GM12892 (cell line): ENCODE measurements around the gene PXDC1.

Experiments
- DNase-seq: peaks from one replicate; pipeline ENCODE4 v3.0.0; 2011; ENCODE audit not compliant: insufficient read length
- FAIRE-seq: peaks from 2 replicates; lab custom pipeline; 2011; peaks lifted over from hg19 to GRCh38; lab: Jason Lieb, UNC
- POLR2A ChIP-seq: IDR thresholded peaks from 2 replicates; pipeline ENCODE4 v1.6.1; 2011; ENCODE audit warnings: low read depth, low read length, control low read depth
- POLR2AphosphoS5 ChIP-seq: IDR thresholded peaks from 2 replicates; pipeline ENCODE4 v1.6.1; 2011; ENCODE audit warnings: low read depth, low read length, control low read depth
- TAF1 ChIP-seq: IDR thresholded peaks from 2 replicates; pipeline ENCODE4 v1.6.1; 2011; ENCODE audit warnings: low read depth, mild to moderate bottlenecking, control low read depth, low read length, borderline replicate concordance

Gene PXDC1

DNA sequence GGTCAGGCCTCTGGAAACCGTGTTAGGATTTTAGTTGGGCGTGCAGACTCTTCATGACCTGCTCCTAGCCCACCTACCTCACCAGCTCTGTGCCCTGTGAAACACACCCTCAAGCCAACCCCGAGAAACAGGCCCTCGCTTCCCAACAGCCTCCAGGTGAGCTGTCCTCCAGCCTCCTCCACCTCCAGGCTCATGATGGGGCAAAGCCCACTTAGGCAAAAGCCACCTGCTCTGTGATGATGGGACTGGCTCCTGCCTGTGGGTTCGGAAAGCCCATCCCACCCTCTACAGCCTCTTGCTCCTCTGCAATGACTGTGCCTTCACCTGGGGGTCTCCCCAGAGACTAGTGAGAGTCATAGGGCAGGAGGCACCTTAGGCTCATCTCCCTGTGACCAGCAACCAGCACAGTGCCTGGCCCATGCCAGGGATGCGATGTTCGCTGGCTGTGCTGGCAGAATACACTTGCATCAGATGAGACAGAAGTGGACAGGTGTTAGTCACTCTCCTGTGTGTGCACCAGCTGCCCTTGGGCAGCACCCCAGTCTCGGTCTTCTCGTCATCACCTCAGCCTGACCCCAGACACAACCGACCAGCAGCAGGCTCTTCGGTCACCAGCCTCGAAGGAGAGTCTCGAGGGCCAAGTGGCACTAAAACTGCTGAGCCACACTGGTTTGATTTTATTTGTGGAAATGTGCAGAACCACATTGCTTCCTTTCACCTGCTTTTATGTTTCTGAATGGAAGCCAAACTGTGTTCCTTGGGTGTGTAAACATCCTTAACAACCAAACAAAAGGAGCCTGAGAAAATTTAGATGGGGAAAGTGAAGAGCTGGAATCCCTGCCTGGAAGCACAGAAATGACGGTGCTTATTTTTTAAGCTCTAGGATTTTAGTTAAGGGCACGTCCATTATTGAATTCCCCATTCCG is 10.7 kb downstream of the PXDC1 start:
- TF ChIP-seq TAF1, result no peak
- TF ChIP-seq POLR2AphosphoS5, result no peak
- TF ChIP-seq POLR2A, result no peak
- FAIRE-seq, result no peak
- DNase-seq, result no peak

DNA sequence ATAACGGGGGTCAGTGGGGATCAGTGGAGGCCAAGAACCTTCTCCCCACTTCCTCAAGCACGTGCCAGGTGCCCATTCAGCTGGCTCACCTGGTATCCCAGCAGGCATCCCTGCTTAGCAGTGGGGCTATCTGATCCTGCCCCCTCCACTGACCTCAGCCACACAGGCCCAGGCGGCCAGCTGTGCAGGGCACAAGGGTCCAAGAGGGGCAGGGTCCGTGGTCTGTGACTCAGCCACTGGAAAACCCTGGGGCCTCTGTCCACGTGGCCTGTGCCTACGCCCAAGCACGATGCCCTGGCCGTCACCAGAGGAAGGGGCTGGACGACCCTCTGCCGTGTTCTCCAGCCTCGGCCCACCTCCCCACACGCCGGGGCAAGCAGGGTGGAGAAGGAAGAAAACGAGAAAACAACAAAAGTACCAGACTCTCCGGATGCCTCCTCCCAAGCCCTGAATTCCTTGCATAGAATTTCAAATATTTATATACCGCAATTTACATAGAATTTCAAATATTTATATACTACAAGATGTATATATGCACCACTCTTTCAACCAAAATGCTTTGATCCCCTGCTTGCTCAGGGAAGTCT is 12.1 kb downstream of the PXDC1 start:
- no peak for DNase-seq
- TF ChIP-seq TAF1, result no peak
- FAIRE-seq, result no peak

GRCh38 chr6:3738381-3739131 is 13.0 kb downstream of the PXDC1 start:
- FAIRE-seq, result no peak
- no peak for DNase-seq
- TF ChIP-seq POLR2A (no peak), POLR2AphosphoS5 (no peak), TAF1 (no peak)

DNA sequence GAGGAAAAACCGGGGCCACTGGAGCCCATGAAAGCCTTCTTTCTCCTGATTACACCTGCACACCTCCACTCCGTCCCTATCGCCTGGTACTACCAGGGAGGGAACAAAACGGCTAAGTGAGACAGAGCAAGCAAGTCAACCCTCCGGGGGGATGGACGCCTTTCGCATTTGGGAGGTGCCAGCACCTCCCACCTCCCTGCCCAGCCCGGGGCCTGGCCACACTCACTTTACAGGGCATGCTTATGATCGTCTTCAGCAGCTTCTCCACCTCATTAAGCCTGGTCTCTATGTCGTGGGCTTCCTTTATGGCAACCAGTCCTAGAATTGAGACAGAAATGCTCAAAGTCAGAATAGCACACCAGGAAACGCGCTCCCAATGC is 13.7 kb downstream of the PXDC1 start:
- TF ChIP-seq POLR2AphosphoS5 (no peak), POLR2A (no peak), TAF1 (no peak)
- DNase-seq, result no peak
- no peak for FAIRE-seq

GRCh38 chr6:3737149-3737830 is 14.2 kb downstream of the PXDC1 start:
- TF ChIP-seq POLR2A (no peak), POLR2AphosphoS5 (no peak), TAF1 (no peak)
- FAIRE-seq, result no peak
- DNase-seq, result no peak

DNA sequence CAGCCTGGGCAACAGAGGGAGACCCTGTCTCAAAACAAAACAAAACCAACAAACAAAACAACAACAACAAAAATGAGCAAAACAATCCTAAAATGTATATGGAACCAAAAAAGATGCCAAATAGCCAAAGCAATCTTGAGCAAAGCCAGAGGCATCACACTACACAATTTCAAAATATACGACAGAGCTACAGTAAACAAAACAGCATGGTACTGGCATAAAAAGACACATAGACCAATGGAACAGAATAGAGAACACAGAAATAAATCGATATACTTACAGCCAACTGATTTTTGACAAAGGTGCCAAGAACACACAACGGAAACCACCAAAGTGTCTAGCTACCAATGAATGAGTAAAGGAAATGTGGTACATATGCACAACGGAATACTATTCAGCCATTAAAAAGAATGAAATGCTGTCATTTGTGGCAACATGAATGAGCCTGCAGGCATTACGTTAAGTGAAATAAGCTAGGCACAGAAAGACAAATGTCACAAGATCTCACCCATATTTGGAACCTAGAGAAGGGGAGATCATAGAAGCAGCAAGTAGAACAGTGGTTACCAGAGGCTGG is 16.4 kb downstream of the PXDC1 start:
- FAIRE-seq (no peak), DNase-seq (no peak)
- no peak for TF ChIP-seq TAF1
- TF ChIP-seq POLR2AphosphoS5, result no peak
- no peak for TF ChIP-seq POLR2A

DNA sequence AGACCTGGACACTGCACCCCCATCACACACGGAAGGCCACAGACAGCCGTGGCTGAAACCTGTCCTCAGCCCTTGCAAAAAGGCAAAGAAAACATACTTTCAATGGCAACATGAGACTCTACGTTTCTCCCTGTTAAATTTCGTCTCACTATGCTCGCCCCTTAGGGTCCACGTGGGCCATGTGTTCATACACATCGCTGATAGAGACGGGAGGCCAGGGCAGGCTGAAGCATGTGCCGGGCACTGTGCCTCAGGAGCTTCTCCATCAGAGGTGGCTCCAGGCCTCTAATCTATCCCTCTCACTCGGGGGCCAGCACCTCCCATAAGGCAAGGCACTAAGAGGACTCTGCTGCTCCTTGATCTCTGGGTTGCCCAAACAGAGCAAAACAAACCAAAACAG is 17.5 kb downstream of the PXDC1 start:
- DNase-seq, result no peak
- TF ChIP-seq POLR2A, result no peak
- no peak for FAIRE-seq

DNA sequence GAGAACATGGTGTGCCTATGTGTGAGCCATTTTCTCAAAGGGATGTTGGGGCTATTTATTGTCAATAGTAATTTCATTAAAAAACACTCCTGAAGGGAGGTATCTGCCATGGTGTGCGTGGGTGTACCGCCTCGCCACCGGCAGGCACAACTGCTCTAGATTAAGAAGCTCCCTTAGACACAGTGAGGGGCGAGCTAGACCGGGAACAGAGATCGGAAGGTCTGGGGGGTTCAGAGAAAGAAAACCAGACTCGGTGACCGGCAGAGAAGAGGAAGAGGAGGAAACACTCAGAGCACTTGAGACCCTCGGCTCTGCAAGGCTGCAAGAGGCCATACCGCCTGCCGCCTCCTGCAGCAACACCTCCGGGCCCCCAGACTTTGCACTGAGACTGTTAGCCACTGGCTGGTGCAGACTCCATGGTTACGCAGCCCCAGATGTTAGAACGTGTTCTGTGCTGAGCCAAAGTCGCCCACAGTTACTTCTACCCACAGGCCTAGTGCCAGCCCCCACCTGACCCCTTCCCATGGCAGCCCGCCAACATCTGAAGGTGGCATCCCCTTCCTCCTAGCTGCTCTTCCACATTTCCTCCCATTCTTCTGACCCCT is 18.1 kb downstream of the PXDC1 start:
- DNase-seq (no peak), FAIRE-seq (no peak)
- TF ChIP-seq POLR2AphosphoS5 (no peak), POLR2A (no peak), TAF1 (no peak)

- FAIRE-seq, result peak; percentile 44
- DNase-seq, result no peak
- TF ChIP-seq POLR2AphosphoS5, result no peak
- TF ChIP-seq TAF1, result no peak
- no peak for TF ChIP-seq POLR2A
Measured at GRCh38 chr6:3732345-3733141, 19.0 kb downstream of the PXDC1 start.

DNA sequence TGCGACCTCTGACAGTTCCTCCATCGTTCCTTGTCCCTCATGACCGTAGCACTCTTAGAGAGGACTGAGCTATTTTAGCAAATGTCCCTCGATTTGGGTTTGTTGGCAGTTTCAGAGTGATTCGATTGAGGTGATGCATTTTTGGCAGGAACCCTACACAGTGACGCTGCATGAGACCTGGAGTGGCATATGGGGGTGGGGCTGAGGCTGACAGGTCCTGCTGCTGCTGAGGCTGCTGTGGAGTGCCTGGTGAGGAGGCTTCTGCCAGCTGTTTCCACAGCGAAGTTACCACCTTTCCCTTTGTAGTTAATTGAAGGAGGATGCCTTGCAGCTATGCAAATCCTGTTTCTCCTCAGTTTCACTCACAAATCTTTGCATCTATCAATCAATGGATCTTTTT is 19.8 kb downstream of the PXDC1 start:
- FAIRE-seq, result no peak
- DNase-seq, result no peak
- no peak for TF ChIP-seq POLR2A
- no peak for TF ChIP-seq POLR2AphosphoS5
